HepG2 (cell line): Measurements from ENCODE around the gene PIF1. TPM values are rescaled to one million over a fixed set of nuclear protein-coding genes. Genes with fewer than 3 reads are reported as not detected.

Experiments used
- BHLHE40 ChIP-seq: IDR thresholded peaks from 2 replicates; pipeline ENCODE4 v1.6.1; 2011; ENCODE audit warnings: low read length, improper control_type of control experiment
- CAMTA2 ChIP-seq: sonication (generic); formaldehyde crosslinking; IDR thresholded peaks from 2 replicates; pipeline ENCODE4 v1.4.0; 2020; ENCODE audit warnings: mild to moderate bottlenecking, missing genetic modification reagents, borderline replicate concordance
- DMAP1 ChIP-seq: IDR thresholded peaks from 2 replicates; pipeline ENCODE4 v1.6.1; 2016
- GRHL1 ChIP-seq: sonication (generic); formaldehyde crosslinking; conservative IDR thresholded peaks from 2 replicates; pipeline ENCODE4 v1.8.0; 2022; ENCODE audit warnings: missing genetic modification reagents
- HNF4A ChIP-seq: sonication (generic); formaldehyde crosslinking; IDR thresholded peaks from 2 replicates; pipeline ENCODE4 v1.4.0; 2020; ENCODE audit warnings: missing genetic modification reagents
- IRF9 ChIP-seq: sonication (generic); formaldehyde crosslinking; IDR thresholded peaks from 2 replicates; pipeline ENCODE4 v1.8.0; 2022; ENCODE audit warnings: missing genetic modification reagents, mild to moderate bottlenecking, borderline replicate concordance
- PATZ1 ChIP-seq: sonication (generic); formaldehyde crosslinking; IDR thresholded peaks from 2 replicates; pipeline ENCODE4 v1.4.0; 2020; ENCODE audit warnings: missing genetic modification reagents
- POGZ ChIP-seq: sonication (generic); formaldehyde crosslinking; IDR thresholded peaks from 2 replicates; pipeline ENCODE4 v1.4.0; 2020; ENCODE audit warnings: mild to moderate bottlenecking, missing genetic modification reagents
- SSRP1 ChIP-seq: IDR thresholded peaks from 2 replicates; pipeline ENCODE4 v1.6.1; 2016; ENCODE audit warnings: control low read depth
- TGIF2 ChIP-seq: IDR thresholded peaks from 2 replicates; pipeline ENCODE4 v1.6.1; 2016; ENCODE audit warnings: control low read depth, missing compliant biosample characterization
- ZNF362 ChIP-seq: sonication (generic); formaldehyde crosslinking; IDR thresholded peaks from 2 replicates; pipeline ENCODE4 v1.4.0; 2020; ENCODE audit warnings: missing genetic modification reagents, mild to moderate bottlenecking, borderline replicate concordance
- ZNF513 ChIP-seq: sonication (generic); formaldehyde crosslinking; conservative IDR thresholded peaks from 2 replicates; pipeline ENCODE4 v1.5.0; 2020; ENCODE audit warnings: missing genetic modification reagents
- ZNF687 ChIP-seq: sonication (generic); formaldehyde crosslinking; IDR thresholded peaks from 2 replicates; pipeline ENCODE4 v1.5.1; 2020; ENCODE audit warnings: mild to moderate bottlenecking, missing genetic modification reagents, moderate library complexity
- ZSCAN25 ChIP-seq: sonication (generic); formaldehyde crosslinking; IDR thresholded peaks from 2 replicates; pipeline ENCODE4 v1.8.0; 2022; ENCODE audit warnings: mild to moderate bottlenecking, missing genetic modification reagents
- polyA plus RNA-seq, 8 experiments: library from polyadenylated mRNA; depleted of rRNA in 3 of 8; stranded (reverse) in 7 of 8; unstranded in 1 of 8; fragments of >200 nt; fragmentation: Illumina TruSeq in 4 of 8; extraction: Trizol in 4 of 8; gene quantifications; 2 replicates each; pipeline versions ENCODE4 v1.2.1 to v1.2.3, GENCODE V29; 2011 to 2016; ENCODE audit warnings: low read depth in 4 of 8, missing spikeins in 1 of 8, mixed read lengths in 1 of 8; ENCODE audit not compliant: insufficient read depth in 1 of 8
- total RNA-seq, 5 experiments: library from RNA; depleted of rRNA; stranded (reverse); fragments of >200 nt; fragmentation: Illumina TruSeq; extraction: Trizol; gene quantifications; 2 replicates each; pipeline ENCODE4 v1.2.3, GENCODE V29; 2016; ENCODE audit warnings: low read depth in 1 of 5

The PIF1 gene
- total and polyA plus RNA-seq, 2 of the 13 experiments (the other 11 are each of a cell fraction or from before 2014, with no cell fraction given): 18.5 to 19.7 TPM

GRCh38 chr15:64809649-64810496 is 15.6 kb downstream of the PIF1 start (continued):
- TF ChIP-seq CAMTA2 (no peak), PATZ1 (peak; percentile 66), ZNF362 (CRISPR knock-in tag) (0 out of 2 replicates have a peak, but pooled peaks have one; percentile 14), IRF9 (CRISPR knock-in tag) (peak; percentile 56; the same call in 1 of the 2 replicates), ZNF687 (CRISPR knock-in tag) (0 out of 2 replicates have a peak, but pooled peaks have one; percentile 13), DMAP1 (CRISPR knock-in tag) (no peak), SSRP1 (CRISPR knock-in tag) (no peak), GRHL1 (CRISPR knock-in tag) (no peak), TGIF2 (no peak), BHLHE40 (no peak), POGZ (CRISPR knock-in tag) (no peak), HNF4A (CRISPR knock-in tag) (no peak), ZSCAN25 (CRISPR knock-in tag) (no peak), ZNF513 (no peak)
